Panc1 (cell line): ENCODE results near the gene LDLRAP1.

Experiments
- CTCF ChIP-seq: fragments of 450-650 bp; IDR thresholded peaks from 2 replicates; pipeline ENCODE4 v1.5.1; 2017; ENCODE audit warnings: mild to moderate bottlenecking
- REST ChIP-seq, 2 experiments: IDR thresholded peaks; 2 replicates each; pipeline ENCODE4 v1.6.1; 2011 to 2012; ENCODE audit warnings: low read depth in 2 of 2, control low read depth in 1 of 2, low read length in 1 of 2, mild to moderate bottlenecking in 1 of 2, moderate library complexity in 1 of 2; ENCODE audit not compliant: insufficient read depth in 1 of 2
- SIN3A ChIP-seq: IDR thresholded peaks from 2 replicates; pipeline ENCODE4 v1.6.1; 2012; ENCODE audit warnings: low read depth, mild to moderate bottlenecking, low read length, moderate library complexity, borderline replicate concordance; ENCODE audit not compliant: insufficient read depth
- TCF7L2 ChIP-seq: IDR thresholded peaks from 2 replicates; pipeline ENCODE4 v1.6.1; 2011; ENCODE audit warnings: mild to moderate bottlenecking, low read depth, low read length, inconsistent platforms

- TF ChIP-seq CTCF (no peak), REST (IDR thresholded peaks at IDR 0.05; ENCODE audit: insufficient read depth in 1 of 2, low read depth in 2 of 2, low read length in 1 of 2) (no peak), SIN3A (no peak), TCF7L2 (no peak)
Observed at GRCh38 chr1:25549273-25550154, 6.1 kb downstream of the LDLRAP1 start.
